ENCODE results near the gene RPL36AL. TPM values are rescaled to one million over a fixed set of nuclear protein-coding genes. Genes with fewer than 3 reads are reported as not detected.

Gene RPL36AL
- total and polyA plus RNA-seq, 2 of the 4 experiments (the other 2 are of a cell fraction), result 129 to 313 TPM

- Histone ChIP-seq H3K23ac (ENCODE audit: low read depth, low read length) (no peak overlapping the region; the same call in 1 of the 2 replicates), H3K27me3 (ENCODE audit: control insufficient read depth, insufficient read depth, low read length) (no peaks in the 10 kb centered on the region), H2AK9ac (replicated peaks; ENCODE audit: low read depth, low read length, poor library complexity) (no peak overlapping the region), H2AFZ (replicated peaks; ENCODE audit: low read length, poor library complexity) (peak overlapping the region; percentile 41), H4K8ac (ENCODE audit: low read depth in 2 of 2, low read length in 2 of 2) (peak overlapping the region in 1 of 2 experiments; percentile 67; a peak in 1 of 4 replicates), H3K4me1 (ENCODE audit: control insufficient read depth, insufficient read depth, low read length) (peaks cover 4% of the 10 kb centered on the region), H3K18ac (ENCODE audit: low read depth, low read length) (no peak overlapping the region), H4K5ac (ENCODE audit: low read depth, low read length) (no peak overlapping the region), H3K27ac (ENCODE audit: insufficient read depth, low read length) (peak overlapping the region; percentile 5; the same call in 1 of the 2 replicates), H3K9ac (ENCODE audit: low read depth, low read length) (no peak overlapping the region), H3K4ac (ENCODE audit: low read depth, low read length) (peak overlapping the region; percentile 82), H4K91ac (ENCODE audit: insufficient read depth, low read depth, low read length) (no peak overlapping the region), H3K4me3 (ENCODE audit: insufficient read depth, low read depth, low read length) (no peak overlapping the region), H2AK5ac (ENCODE audit: low read depth, low read length) (no peak overlapping the region; the same call in 1 of the 2 replicates), H3K9me3 (ENCODE audit: control insufficient read depth, insufficient read depth, low read length) (no peaks in the 10 kb centered on the region), H2BK5ac (ENCODE audit: low read depth, low read length, poor library complexity, severe bottlenecking) (no peak overlapping the region), H3K9me1 (ENCODE audit: insufficient read depth, low read length) (peaks cover 7% of the 10 kb centered on the region), H3K4me2 (ENCODE audit: low read depth, low read length) (no peak overlapping the region), H2BK15ac (ENCODE audit: low read depth, low read length) (no peak overlapping the region), H3K14ac (replicated peaks; ENCODE audit: low read depth, low read length) (no peak overlapping the region; the same call in 1 of the 2 replicates), H2BK120ac (ENCODE audit: low read depth, low read length) (peak overlapping the region; percentile 62), H4K20me1 (ENCODE audit: insufficient read depth, low read length) (peaks cover 5% of the 10 kb centered on the region), H3K36me3 (ENCODE audit: control insufficient read depth, insufficient read depth, low read length) (peaks cover 3% of the 10 kb centered on the region), H3K56ac (ENCODE audit: extremely low read depth, insufficient read depth, low read length) (no peak overlapping the region), H3K79me1 (ENCODE audit: low read depth in 1 of 2, low read length in 2 of 2) (peaks cover 16 to 34% of the 10 kb centered on the region in 2 experiments), H2BK20ac (ENCODE audit: low read depth, low read length) (no peak overlapping the region)
- dilution Hi-C loops (cut with HindIII; ENCODE audit: low sequenced_read_pairs, unreplicated experiment) (no loop called here), intact Hi-C loops (cut with micrococcal nuclease) (no loop called here), in situ Hi-C loops (cut with MboI; ENCODE audit: low sequenced_read_pairs) (no loop called here)
- ATAC-seq (ENCODE audit: low read depth) (no peak), DNase-seq (no peak)
- 79% methylated on average over 5 of the region's 8 CpGs; no CpG with 5 or more reads in 1 of the 2 experiments for WGBS, 2 experiments (ENCODE audit: extremely low coverage in 2 of 2, insufficient read length in 1 of 2)
- BruUV-seq (replicated peaks), result no TSS peak
- CTCF ChIA-PET, result interaction anchor here (0.6 kb wide), 1 partner anchor 265 kb away, joined by 3 read pairs; no protein-coding TSS in a partner anchor
- no peak for TF ChIP-seq BHLHE40 (IDR thresholded peaks at IDR 0.05; ENCODE audit: low read depth, low read length)
- no peak for TF ChIP-seq POLR2A (IDR thresholded peaks at IDR 0.05; ENCODE audit: low read depth, low read length)
- TF ChIP-seq NFE2L2 (IDR thresholded peaks at IDR 0.05; ENCODE audit: low read depth, low read length), result no peak
- no peak for TF ChIP-seq RCOR1 (IDR thresholded peaks at IDR 0.05; ENCODE audit: insufficient replicate concordance, low read length)
- TF ChIP-seq, protein P1, sequence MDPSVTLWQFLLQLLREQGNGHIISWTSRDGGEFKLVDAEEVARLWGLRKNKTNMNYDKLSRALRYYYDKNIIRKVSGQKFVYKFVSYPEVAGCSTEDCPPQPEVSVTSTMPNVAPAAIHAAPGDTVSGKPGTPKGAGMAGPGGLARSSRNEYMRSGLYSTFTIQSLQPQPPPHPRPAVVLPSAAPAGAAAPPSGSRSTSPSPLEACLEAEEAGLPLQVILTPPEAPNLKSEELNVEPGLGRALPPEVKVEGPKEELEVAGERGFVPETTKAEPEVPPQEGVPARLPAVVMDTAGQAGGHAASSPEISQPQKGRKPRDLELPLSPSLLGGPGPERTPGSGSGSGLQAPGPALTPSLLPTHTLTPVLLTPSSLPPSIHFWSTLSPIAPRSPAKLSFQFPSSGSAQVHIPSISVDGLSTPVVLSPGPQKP (IDR thresholded peaks at IDR 0.05; ENCODE audit: borderline replicate concordance, low read depth, low read length), result no peak
- no peak for TF ChIP-seq CHD1 (IDR thresholded peaks at IDR 0.05; ENCODE audit: low read depth, low read length)
- TF ChIP-seq MXI1 (IDR thresholded peaks at IDR 0.05; ENCODE audit: borderline replicate concordance, low read depth, low read length), result no peak
- TF ChIP-seq, protein P2, sequence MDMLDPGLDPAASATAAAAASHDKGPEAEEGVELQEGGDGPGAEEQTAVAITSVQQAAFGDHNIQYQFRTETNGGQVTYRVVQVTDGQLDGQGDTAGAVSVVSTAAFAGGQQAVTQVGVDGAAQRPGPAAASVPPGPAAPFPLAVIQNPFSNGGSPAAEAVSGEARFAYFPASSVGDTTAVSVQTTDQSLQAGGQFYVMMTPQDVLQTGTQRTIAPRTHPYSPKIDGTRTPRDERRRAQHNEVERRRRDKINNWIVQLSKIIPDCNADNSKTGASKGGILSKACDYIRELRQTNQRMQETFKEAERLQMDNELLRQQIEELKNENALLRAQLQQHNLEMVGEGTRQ (IDR thresholded peaks at IDR 0.05; ENCODE audit: low read depth, low read length), result no peak
- no peak for TF ChIP-seq MAFK (IDR thresholded peaks at IDR 0.05; ENCODE audit: low read depth, low read length)
- TF ChIP-seq MAZ (IDR thresholded peaks at IDR 0.05; ENCODE audit: borderline replicate concordance, low read depth, low read length), result no peak
- TF ChIP-seq CTCF (conservative IDR thresholded peaks at IDR 0.05; ENCODE audit: low read depth, low read length), result no peak
- POLR2A ChIA-PET (ENCODE audit: unreplicated experiment), result interaction anchor here (0.5 kb wide), 1 partner anchor 534 kb away, joined by 5 read pairs; no protein-coding TSS in a partner anchor
These were observed 7.8 kb downstream of the RPL36AL start for GRCh38 chr14:49612671-49613070.
